Upper lobe of right lung (tissue), 1 donor: ENCODE results near the gene VWDE. TPM values are rescaled to one million over a fixed set of nuclear protein-coding genes. Genes with fewer than 3 reads are reported as not detected.
"Not testable (repeated sequence)": the region's sequence is repeated elsewhere in the genome, so short reads cannot be mapped to it uniquely, and the experiment has no call there.

Source experiments
- ATAC-seq: fragments of 200-7000 bp; cut with Tn5 transposase; one replicate; pipeline ENCODE4 v1.9.1; 2020; ENCODE audit warnings: mild to moderate bottlenecking, moderate library complexity
- DNase-seq: peaks from one replicate; pipeline ENCODE4 v3.0.0-alpha.2; 2020
- H3K27ac ChIP-seq: fragments of 200-600 bp; one replicate; pipeline ENCODE4 v1.8.0; 2022
- H3K27me3 ChIP-seq: fragments of 200-600 bp; one replicate; pipeline ENCODE4 v1.8.0; 2022; ENCODE audit warnings: mild to moderate bottlenecking
- H3K36me3 ChIP-seq: fragments of 200-600 bp; one replicate; pipeline ENCODE4 v1.8.0; 2022
- H3K4me1 ChIP-seq: fragments of 200-600 bp; one replicate; pipeline ENCODE4 v1.8.0; 2022
- H3K4me3 ChIP-seq: fragments of 200-600 bp; one replicate; pipeline ENCODE4 v1.8.0; 2022; ENCODE audit warnings: mild to moderate bottlenecking
- H3K9me3 ChIP-seq: fragments of 200-600 bp; one replicate; pipeline ENCODE4 v1.8.0; 2022
- intact Hi-C: fragments of 100-400 bp; cut with DNase I; formaldehyde crosslinking; loops from one replicate; pipeline ENCODE4 v1.11.0; 2022
- total RNA-seq: library from RNA; stranded (reverse); fragmentation: NEBNext Ultra II Directional; extraction: Animal tissue kit (Norgen Biotek cat#: 25700); gene quantifications from one replicate; pipeline ENCODE4 v1.2.1, GENCODE V29; 2021
- TF ChIP-seq, protein P1 (sequence below): fragments of 200-600 bp; IDR thresholded peaks from one replicate; pipeline ENCODE4 v1.8.0; 2022; ENCODE audit warnings: antibody characterized with exemption
- donor health status: DM: no; HTN: yes; CAD: no; lungs with severe emphysema.

VWDE gene
- total RNA-seq, 1 donor from 2014 or later = 0.90 TPM

DNA sequence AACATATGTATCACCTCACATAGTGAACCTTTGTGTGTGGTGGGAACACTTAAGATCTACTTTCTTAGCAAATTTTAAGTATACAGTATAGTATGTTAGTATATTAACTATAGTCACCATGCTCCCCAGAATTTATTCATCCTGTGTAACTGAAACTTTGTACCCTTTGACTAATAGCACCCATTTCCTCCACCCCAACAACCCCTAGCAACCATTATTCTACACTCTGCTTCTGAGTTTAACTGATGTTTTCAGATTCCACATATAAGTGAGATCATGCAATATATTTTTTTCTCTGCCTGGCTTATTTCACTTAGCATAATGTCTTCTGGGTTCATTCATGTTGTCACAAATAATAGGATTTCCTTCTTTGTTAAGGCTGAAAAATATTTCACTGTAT lies 6.9 kb upstream of the VWDE start:
- TF ChIP-seq, protein P1, sequence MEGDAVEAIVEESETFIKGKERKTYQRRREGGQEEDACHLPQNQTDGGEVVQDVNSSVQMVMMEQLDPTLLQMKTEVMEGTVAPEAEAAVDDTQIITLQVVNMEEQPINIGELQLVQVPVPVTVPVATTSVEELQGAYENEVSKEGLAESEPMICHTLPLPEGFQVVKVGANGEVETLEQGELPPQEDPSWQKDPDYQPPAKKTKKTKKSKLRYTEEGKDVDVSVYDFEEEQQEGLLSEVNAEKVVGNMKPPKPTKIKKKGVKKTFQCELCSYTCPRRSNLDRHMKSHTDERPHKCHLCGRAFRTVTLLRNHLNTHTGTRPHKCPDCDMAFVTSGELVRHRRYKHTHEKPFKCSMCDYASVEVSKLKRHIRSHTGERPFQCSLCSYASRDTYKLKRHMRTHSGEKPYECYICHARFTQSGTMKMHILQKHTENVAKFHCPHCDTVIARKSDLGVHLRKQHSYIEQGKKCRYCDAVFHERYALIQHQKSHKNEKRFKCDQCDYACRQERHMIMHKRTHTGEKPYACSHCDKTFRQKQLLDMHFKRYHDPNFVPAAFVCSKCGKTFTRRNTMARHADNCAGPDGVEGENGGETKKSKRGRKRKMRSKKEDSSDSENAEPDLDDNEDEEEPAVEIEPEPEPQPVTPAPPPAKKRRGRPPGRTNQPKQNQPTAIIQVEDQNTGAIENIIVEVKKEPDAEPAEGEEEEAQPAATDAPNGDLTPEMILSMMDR = no peak
- DNase-seq (no peak), ATAC-seq (no peak)
- intact Hi-C loops = no loop called here
- no peaks in the 10 kb centered on the region for H3K27me3 ChIP-seq
- no peaks in the 10 kb centered on the region for H3K9me3 ChIP-seq
- no peak overlapping the region for H3K4me3 ChIP-seq
- no peak overlapping the region for H3K27ac ChIP-seq
- H3K4me1 ChIP-seq = no peaks in the 10 kb centered on the region
- H3K36me3 ChIP-seq = no peaks in the 10 kb centered on the region

- intact Hi-C loops = no loop called here
- Histone ChIP-seq H3K27me3 (no peaks in the 10 kb centered on the region), H3K36me3 (no peaks in the 10 kb centered on the region), H3K4me3 (no peak overlapping the region), H3K9me3 (no peaks in the 10 kb centered on the region), H3K27ac (no peak overlapping the region), H3K4me1 (no peaks in the 10 kb centered on the region)
- no peak for DNase-seq
- TF ChIP-seq, protein P1 = no peak
- ATAC-seq = no peak
These were observed 5.5 kb upstream of the VWDE start for GRCh38 chr7:12409097-12409711.

DNA sequence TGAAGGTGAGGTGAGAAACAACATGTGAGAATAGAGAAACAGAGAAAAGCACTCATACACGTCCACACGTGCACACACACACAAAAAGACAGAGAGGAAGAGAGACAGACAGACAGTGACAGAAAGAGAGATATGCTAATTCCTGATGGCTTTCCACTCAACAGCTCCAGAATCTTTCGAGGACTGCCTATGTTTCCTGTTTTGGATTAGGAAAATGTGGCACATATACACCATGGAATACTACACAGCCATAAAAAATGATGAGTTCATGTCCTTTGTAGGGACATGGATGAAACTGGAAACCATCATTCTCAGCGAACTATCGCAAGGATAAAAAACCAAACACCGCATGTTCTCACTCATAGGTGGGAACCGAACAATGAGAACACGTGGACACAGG lies 4.0 kb upstream of the VWDE start:
- H3K9me3 ChIP-seq, ATAC-seq, DNase-seq, H3K27ac ChIP-seq, H3K36me3 ChIP-seq, H3K27me3 ChIP-seq, intact Hi-C loops, H3K4me3 ChIP-seq: not testable (repeated sequence)
- peaks cover 12% of the 10 kb centered on the region for H3K4me1 ChIP-seq

DNA sequence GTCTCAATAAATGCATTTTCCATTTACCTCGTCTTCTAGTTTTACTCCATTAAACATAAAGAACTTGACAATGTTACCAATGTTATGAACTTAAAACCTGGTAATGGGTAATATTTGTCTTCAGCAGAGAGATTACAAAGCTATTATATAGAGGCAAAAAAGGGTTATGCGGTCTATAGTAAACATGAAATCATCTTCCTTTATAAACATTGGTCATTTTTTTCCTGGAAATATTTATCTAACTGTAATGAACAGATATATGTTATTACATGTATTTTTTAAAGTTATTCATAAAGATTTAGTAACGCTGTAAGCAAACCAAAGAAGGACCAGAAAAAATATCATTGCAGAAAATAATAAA lies 1.3 kb downstream of the VWDE start:
- Histone ChIP-seq H3K36me3 (no peaks in the 10 kb centered on the region), H3K4me1 (peaks cover 12% of the 10 kb centered on the region), H3K9me3 (no peaks in the 10 kb centered on the region), H3K27me3 (no peaks in the 10 kb centered on the region), H3K4me3 (no peak overlapping the region), H3K27ac (no peak overlapping the region)
- intact Hi-C loops = no loop called here
- ATAC-seq (no peak), DNase-seq (no peak)
- TF ChIP-seq, protein P1 = no peak

DNA sequence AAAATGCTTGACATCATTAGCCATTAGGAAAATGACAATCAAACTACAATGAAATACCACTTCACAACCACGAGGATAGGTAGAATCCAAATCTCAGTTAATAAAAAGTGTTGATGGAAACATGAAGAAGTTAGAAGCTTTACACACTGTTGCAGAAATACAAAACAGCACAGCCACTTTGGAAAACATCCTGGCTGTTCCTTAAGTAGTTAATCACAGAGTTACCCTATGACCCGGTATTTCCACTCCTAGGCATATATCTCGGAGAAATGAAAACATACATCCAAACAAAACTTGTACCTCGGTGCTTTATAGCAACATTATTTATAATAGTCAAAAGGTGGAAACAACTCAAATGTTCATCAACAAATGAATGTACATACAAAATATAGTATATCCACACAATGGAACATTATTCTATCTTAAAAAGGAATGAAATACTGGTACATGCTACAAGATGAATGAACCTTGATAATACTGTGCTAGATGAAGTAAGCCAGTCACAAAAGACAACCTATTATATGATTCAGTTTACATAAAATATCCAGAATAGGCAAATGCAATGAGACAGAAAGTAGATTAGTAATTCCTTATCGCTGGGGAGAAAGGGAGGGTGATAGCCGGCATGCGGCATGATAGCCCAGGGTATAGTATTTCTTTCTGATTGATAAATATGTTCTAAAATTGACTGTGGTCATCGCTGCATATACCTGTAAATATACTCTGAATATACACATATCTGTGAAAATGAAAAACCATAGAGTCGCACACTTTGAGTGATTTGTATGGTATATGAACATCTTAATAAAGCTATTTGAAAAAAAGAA lies 1.9 kb downstream of the VWDE start:
- TF ChIP-seq, protein P1 = no peak
- DNase-seq = no peak

GRCh38 chr7:12398186-12398585 lies 5.5 kb downstream of the VWDE start:
- no peak overlapping the region for H3K4me3 ChIP-seq
- no peaks in the 10 kb centered on the region for H3K9me3 ChIP-seq
- intact Hi-C loops = no loop called here
- TF ChIP-seq, protein P1 = no peak
- peaks cover 3% of the 10 kb centered on the region for H3K4me1 ChIP-seq
- no peak for DNase-seq
- H3K36me3 ChIP-seq = no peaks in the 10 kb centered on the region
- no peak for ATAC-seq
- no peaks in the 10 kb centered on the region for H3K27me3 ChIP-seq
- H3K27ac ChIP-seq = no peak overlapping the region

More for the DNA sequence above, 1.9 kb downstream of the VWDE start:
- Histone ChIP-seq H3K27me3 (no peaks in the 10 kb centered on the region), H3K27ac (no peak overlapping the region), H3K9me3 (no peaks in the 10 kb centered on the region), H3K36me3 (no peaks in the 10 kb centered on the region), H3K4me3 (no peak overlapping the region), H3K4me1 (peaks cover 12% of the 10 kb centered on the region)
- ATAC-seq = no peak
- intact Hi-C loops = no loop called here
